ENCODE results near the gene TNFAIP2.

- TF ChIP-seq, protein P1, sequence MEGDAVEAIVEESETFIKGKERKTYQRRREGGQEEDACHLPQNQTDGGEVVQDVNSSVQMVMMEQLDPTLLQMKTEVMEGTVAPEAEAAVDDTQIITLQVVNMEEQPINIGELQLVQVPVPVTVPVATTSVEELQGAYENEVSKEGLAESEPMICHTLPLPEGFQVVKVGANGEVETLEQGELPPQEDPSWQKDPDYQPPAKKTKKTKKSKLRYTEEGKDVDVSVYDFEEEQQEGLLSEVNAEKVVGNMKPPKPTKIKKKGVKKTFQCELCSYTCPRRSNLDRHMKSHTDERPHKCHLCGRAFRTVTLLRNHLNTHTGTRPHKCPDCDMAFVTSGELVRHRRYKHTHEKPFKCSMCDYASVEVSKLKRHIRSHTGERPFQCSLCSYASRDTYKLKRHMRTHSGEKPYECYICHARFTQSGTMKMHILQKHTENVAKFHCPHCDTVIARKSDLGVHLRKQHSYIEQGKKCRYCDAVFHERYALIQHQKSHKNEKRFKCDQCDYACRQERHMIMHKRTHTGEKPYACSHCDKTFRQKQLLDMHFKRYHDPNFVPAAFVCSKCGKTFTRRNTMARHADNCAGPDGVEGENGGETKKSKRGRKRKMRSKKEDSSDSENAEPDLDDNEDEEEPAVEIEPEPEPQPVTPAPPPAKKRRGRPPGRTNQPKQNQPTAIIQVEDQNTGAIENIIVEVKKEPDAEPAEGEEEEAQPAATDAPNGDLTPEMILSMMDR (IDR thresholded peaks at IDR 0.05; ENCODE audit: low read length): no peak
- TF ChIP-seq EZH2 (IDR thresholded peaks at IDR 0.05; ENCODE audit: borderline replicate concordance, low read length): no peak
Measured at GRCh38 chr14:103165323-103165722, 42.1 kb downstream of the TNFAIP2 start.

All from OCI-LY1 (cell line).